ENCODE measurements around the gene VMAC.

The VMAC gene

GRCh38 chr19:5918463-5919079, 13.9 kb downstream of the VMAC start:
- Mint-ChIP-seq H3K27me3 (no peaks in the 10 kb centered on the region), H3K9me3 (no peaks in the 10 kb centered on the region), H3K4me1 (ENCODE audit: low read depth in 2 of 2) (no peaks in the 10 kb centered on the region), H3K4me3 (no peak overlapping the region), H3K27ac (peak overlapping the region in 1 of 2 donors; percentile 12), H3K36me3 (ENCODE audit: insufficient read depth) (peaks cover 60% of the 10 kb centered on the region)
- no peak for DNase-seq
- no peak for ATAC-seq (replicated peaks)

- H3K9me3 Mint-ChIP-seq = no peaks in the 10 kb centered on the region
- no peak overlapping the region for H3K4me3 Mint-ChIP-seq
- ATAC-seq (replicated peaks) = no peak
- no peaks in the 10 kb centered on the region for H3K27me3 Mint-ChIP-seq
- peaks cover 74% of the 10 kb centered on the region for H3K36me3 Mint-ChIP-seq (ENCODE audit: insufficient read depth)
- no peaks in the 10 kb centered on the region for H3K4me1 Mint-ChIP-seq (ENCODE audit: low read depth in 2 of 2)
- no peak overlapping the region for H3K27ac Mint-ChIP-seq
- no peak for DNase-seq
These were observed 17.0 kb downstream of the VMAC start for GRCh38 chr19:5921516-5922160.

GRCh38 chr19:5922161-5922545, 17.5 kb downstream of the VMAC start:
- Mint-ChIP-seq H3K4me1 (ENCODE audit: low read depth in 2 of 2) (no peaks in the 10 kb centered on the region), H3K27me3 (no peaks in the 10 kb centered on the region), H3K9me3 (no peaks in the 10 kb centered on the region), H3K4me3 (no peak overlapping the region), H3K36me3 (ENCODE audit: insufficient read depth) (peaks cover 73% of the 10 kb centered on the region), H3K27ac (no peak overlapping the region)
- ATAC-seq (replicated peaks) (no peak), DNase-seq (no peak)

- H3K27ac Mint-ChIP-seq = peak overlapping the region in 1 of 2 donors; percentile 53
- ATAC-seq (replicated peaks) (no peak), DNase-seq (no peak)
- peaks cover 0 to 5% of the 10 kb centered on the region in 2 donors for H3K4me1 Mint-ChIP-seq (ENCODE audit: low read depth in 2 of 2)
- peaks cover 78% of the 10 kb centered on the region for H3K36me3 Mint-ChIP-seq (ENCODE audit: insufficient read depth)
- no peak overlapping the region for H3K4me3 Mint-ChIP-seq
- no peaks in the 10 kb centered on the region for H3K27me3 Mint-ChIP-seq
- H3K9me3 Mint-ChIP-seq = no peaks in the 10 kb centered on the region
These were observed 18.7 kb downstream of the VMAC start for GRCh38 chr19:5923356-5923755.

- no peak for DNase-seq
- Mint-ChIP-seq H3K36me3 (ENCODE audit: insufficient read depth) (peaks cover 74% of the 10 kb centered on the region), H3K27me3 (no peaks in the 10 kb centered on the region), H3K27ac (no peak overlapping the region), H3K9me3 (no peaks in the 10 kb centered on the region), H3K4me3 (no peak overlapping the region), H3K4me1 (ENCODE audit: low read depth in 2 of 2) (peaks cover 0 to 5% of the 10 kb centered on the region in 2 donors)
- no peak for ATAC-seq (replicated peaks)
These were observed 21.3 kb downstream of the VMAC start for GRCh38 chr19:5925830-5926427.

- no peak overlapping the region for H3K27ac Mint-ChIP-seq
- ATAC-seq (replicated peaks) (no peak), DNase-seq (no peak)
- peaks cover 0 to 5% of the 10 kb centered on the region in 2 donors for H3K4me1 Mint-ChIP-seq (ENCODE audit: low read depth in 2 of 2)
- no peaks in the 10 kb centered on the region for H3K27me3 Mint-ChIP-seq
- H3K4me3 Mint-ChIP-seq = no peak overlapping the region
- peaks cover 65% of the 10 kb centered on the region for H3K36me3 Mint-ChIP-seq (ENCODE audit: insufficient read depth)
- no peaks in the 10 kb centered on the region for H3K9me3 Mint-ChIP-seq
These were observed 22.2 kb downstream of the VMAC start for GRCh38 chr19:5926641-5927440.

GRCh38 chr19:5927441-5927821, 22.8 kb downstream of the VMAC start:
- no peaks in the 10 kb centered on the region for H3K9me3 Mint-ChIP-seq
- no peaks in the 10 kb centered on the region for H3K27me3 Mint-ChIP-seq
- peaks cover 64% of the 10 kb centered on the region for H3K36me3 Mint-ChIP-seq (ENCODE audit: insufficient read depth)
- DNase-seq = no peak
- peaks cover 0 to 5% of the 10 kb centered on the region in 2 donors for H3K4me1 Mint-ChIP-seq (ENCODE audit: low read depth in 2 of 2)
- no peak overlapping the region for H3K27ac Mint-ChIP-seq
- no peak for ATAC-seq (replicated peaks)
- H3K4me3 Mint-ChIP-seq = no peak overlapping the region

GRCh38 chr19:5929179-5929578, 24.5 kb downstream of the VMAC start:
- H3K27me3 Mint-ChIP-seq = no peaks in the 10 kb centered on the region
- no peak for DNase-seq
- peaks cover 59% of the 10 kb centered on the region for H3K36me3 Mint-ChIP-seq (ENCODE audit: insufficient read depth)
- H3K27ac Mint-ChIP-seq = no peak overlapping the region
- H3K4me3 Mint-ChIP-seq = no peak overlapping the region
- no peak for ATAC-seq (replicated peaks)
- H3K9me3 Mint-ChIP-seq = no peaks in the 10 kb centered on the region
- peaks cover 2 to 5% of the 10 kb centered on the region in 2 donors for H3K4me1 Mint-ChIP-seq (ENCODE audit: low read depth in 2 of 2)

- Mint-ChIP-seq H3K27me3 (no peaks in the 10 kb centered on the region), H3K9me3 (no peaks in the 10 kb centered on the region), H3K4me1 (ENCODE audit: low read depth in 2 of 2) (peaks cover 4 to 6% of the 10 kb centered on the region in 2 donors), H3K27ac (no peak overlapping the region), H3K4me3 (no peak overlapping the region), H3K36me3 (ENCODE audit: insufficient read depth) (peaks cover 55% of the 10 kb centered on the region)
- no peak for ATAC-seq (replicated peaks)
- DNase-seq = no peak
These were observed 25.0 kb downstream of the VMAC start for GRCh38 chr19:5929625-5930024.

GRCh38 chr19:5931251-5931650, 26.6 kb downstream of the VMAC start:
- ATAC-seq (replicated peaks) = no peak
- Mint-ChIP-seq H3K27ac (no peak overlapping the region), H3K4me1 (ENCODE audit: low read depth in 2 of 2) (peaks cover 9 to 16% of the 10 kb centered on the region in 2 donors), H3K9me3 (no peaks in the 10 kb centered on the region), H3K4me3 (no peak overlapping the region), H3K27me3 (no peaks in the 10 kb centered on the region), H3K36me3 (ENCODE audit: insufficient read depth) (peaks cover 50% of the 10 kb centered on the region)
- no peak for DNase-seq

- DNase-seq (no peak), ATAC-seq (replicated peaks) (no peak)
- peak overlapping the region in 1 of 2 donors; percentile 19 for H3K27ac Mint-ChIP-seq
- H3K4me1 Mint-ChIP-seq (ENCODE audit: low read depth in 2 of 2) = peaks cover 11 to 16% of the 10 kb centered on the region in 2 donors
- no peaks in the 10 kb centered on the region for H3K9me3 Mint-ChIP-seq
- H3K27me3 Mint-ChIP-seq = no peaks in the 10 kb centered on the region
- peaks cover 52% of the 10 kb centered on the region for H3K36me3 Mint-ChIP-seq (ENCODE audit: insufficient read depth)
- H3K4me3 Mint-ChIP-seq = no peak overlapping the region
These were observed 27.5 kb downstream of the VMAC start for GRCh38 chr19:5932146-5932545.

GRCh38 chr19:5932609-5933262, 28.1 kb downstream of the VMAC start:
- ATAC-seq (replicated peaks) = no peak
- Mint-ChIP-seq H3K4me1 (ENCODE audit: low read depth in 2 of 2) (peaks cover 12 to 20% of the 10 kb centered on the region in 2 donors), H3K36me3 (ENCODE audit: insufficient read depth) (peaks cover 51% of the 10 kb centered on the region)

GRCh38 chr19:5933391-5934068, 28.9 kb downstream of the VMAC start:
- Mint-ChIP-seq H3K4me1 (ENCODE audit: low read depth in 2 of 2) (peaks cover 12 to 15% of the 10 kb centered on the region in 2 donors), H3K27me3 (no peaks in the 10 kb centered on the region), H3K9me3 (no peaks in the 10 kb centered on the region), H3K27ac (peak overlapping the region in 1 of 2 donors; percentile 73), H3K4me3 (no peak overlapping the region), H3K36me3 (ENCODE audit: insufficient read depth) (peaks cover 47% of the 10 kb centered on the region)
- no peak for DNase-seq
- ATAC-seq (replicated peaks) = no peak

More at GRCh38 chr19:5932609-5933262, 28.1 kb downstream of the VMAC start:
- no peak for DNase-seq
- H3K27ac Mint-ChIP-seq = peak overlapping the region in 1 of 2 donors; percentile 73
- no peaks in the 10 kb centered on the region for H3K9me3 Mint-ChIP-seq
- no peaks in the 10 kb centered on the region for H3K27me3 Mint-ChIP-seq
- H3K4me3 Mint-ChIP-seq = no peak overlapping the region
